Activated gamma-delta T cell treated with Interleukin-2 at 50 U/mL for 16 hours (primary cell): ENCODE results near the gene PNMT.

Experiments used
- DNase-seq: peaks from one replicate; pipeline ENCODE4 v3.0.0-alpha.2; 2020

Gene PNMT

DNA sequence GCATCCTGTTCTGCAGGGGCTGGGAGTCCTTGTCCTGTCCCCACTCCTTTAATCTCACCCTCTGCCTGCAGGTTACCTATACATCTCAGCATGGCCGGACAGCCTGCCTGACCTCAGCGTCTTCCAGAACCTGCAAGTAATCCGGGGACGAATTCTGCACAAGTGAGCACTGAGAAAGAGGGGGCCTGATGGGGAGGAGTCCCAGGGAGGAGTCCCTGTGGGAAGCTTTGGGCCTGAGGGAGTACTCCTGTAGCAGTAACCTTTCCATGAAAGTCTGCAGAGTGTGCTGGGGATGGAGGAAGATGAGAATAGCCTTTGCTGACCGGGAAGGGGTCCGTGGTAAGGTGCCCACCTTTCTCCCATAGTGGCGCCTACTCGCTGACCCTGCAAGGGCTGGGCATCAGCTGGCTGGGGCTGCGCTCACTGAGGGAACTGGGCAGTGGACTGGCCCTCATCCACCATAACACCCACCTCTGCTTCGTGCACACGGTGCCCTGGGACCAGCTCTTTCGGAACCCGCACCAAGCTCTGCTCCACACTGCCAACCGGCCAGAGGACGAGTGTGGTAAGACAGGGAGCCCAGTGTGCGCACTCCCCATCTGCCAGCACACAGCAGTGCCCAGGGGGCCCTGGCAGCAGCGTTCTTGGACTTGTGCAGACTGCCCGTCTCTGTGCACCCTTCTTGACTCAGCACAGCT, 47.3 kb downstream of the PNMT start:
- no peak for DNase-seq

DNA sequence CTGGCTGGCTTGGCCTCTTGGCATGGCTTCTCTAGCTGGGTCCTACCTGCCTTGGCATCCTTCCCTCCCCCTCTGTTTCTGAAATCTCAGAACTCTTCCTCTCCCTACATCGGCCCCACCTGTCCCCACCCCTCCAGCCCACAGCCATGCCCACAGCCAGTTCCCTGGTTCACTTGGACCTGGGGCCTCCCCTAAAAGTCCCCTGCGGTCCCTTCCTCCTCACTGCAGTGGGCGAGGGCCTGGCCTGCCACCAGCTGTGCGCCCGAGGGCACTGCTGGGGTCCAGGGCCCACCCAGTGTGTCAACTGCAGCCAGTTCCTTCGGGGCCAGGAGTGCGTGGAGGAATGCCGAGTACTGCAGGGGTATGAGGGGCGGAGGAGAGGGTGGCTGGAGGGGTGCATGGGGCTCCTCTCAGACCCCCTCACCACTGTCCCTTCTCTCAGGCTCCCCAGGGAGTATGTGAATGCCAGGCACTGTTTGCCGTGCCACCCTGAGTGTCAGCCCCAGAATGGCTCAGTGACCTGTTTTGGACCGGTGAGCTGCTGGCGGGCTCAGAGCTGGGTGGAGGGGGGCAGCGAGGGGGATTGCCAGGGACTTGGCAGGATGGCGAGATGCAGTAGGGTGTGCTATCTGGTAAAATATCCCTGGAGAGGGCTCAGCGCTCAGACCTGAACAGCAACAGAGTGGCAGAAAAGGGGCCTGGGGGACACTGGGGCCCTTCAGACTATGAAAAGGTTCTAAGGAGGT, 48.0 kb downstream of the PNMT start:
- DNase-seq, result no peak

DNA sequence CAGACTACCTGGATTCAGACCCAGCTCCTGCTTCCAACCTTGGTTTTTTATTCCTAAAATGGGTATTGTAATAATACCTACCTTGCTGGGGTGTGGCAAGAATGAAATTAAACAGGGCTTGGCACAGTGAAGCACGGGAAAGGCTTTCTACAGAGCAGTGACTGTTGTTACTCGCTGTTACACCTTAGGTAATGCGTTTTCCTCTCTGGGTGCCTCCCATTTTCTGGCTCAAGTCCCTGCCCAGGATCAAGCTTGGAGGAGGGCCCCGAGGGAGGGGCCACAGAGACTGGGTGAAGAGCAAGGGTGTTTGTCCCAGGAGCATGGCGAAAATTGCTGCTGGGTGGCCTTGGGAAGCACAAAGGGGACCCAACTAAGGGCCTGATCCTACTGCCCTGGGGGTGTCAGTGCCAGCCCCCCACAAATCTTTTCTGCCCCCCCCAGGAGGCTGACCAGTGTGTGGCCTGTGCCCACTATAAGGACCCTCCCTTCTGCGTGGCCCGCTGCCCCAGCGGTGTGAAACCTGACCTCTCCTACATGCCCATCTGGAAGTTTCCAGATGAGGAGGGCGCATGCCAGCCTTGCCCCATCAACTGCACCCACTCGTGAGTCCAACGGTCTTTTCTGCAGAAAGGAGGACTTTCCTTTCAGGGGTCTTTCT, 48.8 kb downstream of the PNMT start:
- DNase-seq, result no peak

DNA sequence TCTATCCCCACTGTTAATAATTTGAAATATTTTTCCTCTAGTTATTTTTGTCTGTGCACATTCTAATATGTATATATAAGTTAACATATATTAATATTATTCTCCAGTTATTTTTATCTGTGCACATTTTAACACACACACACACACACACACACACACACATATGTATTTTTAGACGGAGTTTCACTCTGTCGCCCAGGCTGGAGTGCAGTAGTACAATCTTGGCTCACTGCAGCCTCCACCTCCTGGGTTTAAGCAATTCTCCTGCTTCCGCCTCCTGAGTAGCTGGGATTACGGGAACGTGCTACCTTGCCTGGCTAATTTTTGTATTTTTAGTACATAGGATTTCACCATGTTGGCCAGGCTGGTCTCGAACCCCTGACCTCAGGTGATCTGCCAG, 49.4 kb downstream of the PNMT start:
- DNase-seq, result no peak

DNA sequence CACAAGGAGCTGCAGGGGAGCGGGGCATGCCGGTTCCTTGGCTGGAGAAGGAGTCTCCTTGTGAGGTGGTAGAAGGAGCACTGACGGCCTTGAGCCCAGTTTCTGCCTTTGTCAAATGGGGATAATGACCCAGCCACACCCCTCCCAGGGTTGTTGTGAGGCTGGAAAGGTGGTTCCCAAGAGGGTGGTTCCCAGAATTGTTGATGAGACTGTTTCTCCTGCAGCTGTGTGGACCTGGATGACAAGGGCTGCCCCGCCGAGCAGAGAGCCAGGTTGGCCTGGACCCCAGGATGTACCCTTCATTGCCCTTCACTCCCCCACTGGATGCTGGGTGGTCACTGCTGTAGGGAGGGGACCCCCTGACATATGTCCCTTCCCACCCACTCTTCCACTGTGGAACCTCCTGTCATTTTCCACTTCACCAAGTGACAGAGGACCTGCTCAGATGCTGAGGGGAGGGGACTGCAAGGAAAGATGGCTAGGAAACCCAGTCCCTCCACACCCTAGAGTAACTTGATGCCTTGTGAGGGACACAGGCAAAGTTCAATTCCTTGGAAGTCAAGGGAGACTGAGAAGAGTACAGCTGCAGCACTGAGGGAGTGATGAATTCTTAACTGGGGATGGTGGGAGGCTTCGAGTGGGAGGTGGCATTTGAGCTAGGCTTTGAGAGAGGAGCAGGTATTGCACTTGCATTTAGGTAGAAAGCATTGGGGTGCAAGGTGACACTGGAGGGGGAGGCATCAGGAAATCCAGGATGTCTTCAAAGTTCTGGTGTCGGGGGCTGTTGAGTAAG, 51.5 kb downstream of the PNMT start:
- no peak for DNase-seq
